H1 (cell line): ENCODE measurements around the gene PFDN4. TPM values are rescaled to one million over a fixed set of nuclear protein-coding genes. Genes with fewer than 3 reads are reported as not detected.

Experiments used
- CTCF ChIA-PET: fragments of 300-600 bp; sonication (Branson Sonifier 250); formaldehyde crosslinking; loops from one replicate; lab custom pipeline; 2021; ENCODE audit not compliant: partially characterized antibody; lab: Charles Lee
- POLR2A ChIA-PET: fragments of 300-600 bp; sonication (Branson Sonifier 250); formaldehyde crosslinking; loops from one replicate; lab custom pipeline; 2021; ENCODE audit warnings: inconsistent platforms; ENCODE audit not compliant: partially characterized antibody; lab: Charles Lee
- DNase-seq, 2 experiments: peaks; one replicate each; pipeline versions ENCODE4 v3.0.0 to v3.0.0-alpha.2; 2010 to 2022; ENCODE audit warnings: low spot score in 2 of 2, low read depth in 1 of 2, mixed read lengths in 1 of 2
- FAIRE-seq: peaks from 2 replicates; lab custom pipeline; 2011; peaks lifted over from hg19 to GRCh38; lab: Jason Lieb, UNC
- H2AFZ ChIP-seq: 2 replicates; pipeline ENCODE4 v1.8.1; 2012; ENCODE audit warnings: low read length, inconsistent platforms
- H2AK5ac ChIP-seq: 2 replicates; pipeline ENCODE4 v1.6.1; 2013; ENCODE audit warnings: low read depth, low read length
- H2BK120ac ChIP-seq: replicated peaks from 2 replicates; pipeline ENCODE3; 2013; ENCODE audit warnings: low read depth, low read length, inconsistent platforms
- H2BK12ac ChIP-seq: 2 replicates; pipeline ENCODE4 v1.6.1; 2013; ENCODE audit warnings: low read depth, low read length
- H2BK15ac ChIP-seq: 2 replicates; pipeline ENCODE4 v1.6.1; 2013; ENCODE audit warnings: low read length
- H2BK20ac ChIP-seq: 2 replicates; pipeline ENCODE4 v1.6.1; 2013; ENCODE audit warnings: low read length
- H2BK5ac ChIP-seq: 2 replicates; pipeline ENCODE4 v1.6.1; 2013; ENCODE audit warnings: low read depth, low read length
- H3K14ac ChIP-seq: 2 replicates; pipeline ENCODE4 v1.6.1; 2013; ENCODE audit warnings: inconsistent platforms; ENCODE audit not compliant: insufficient read length
- H3K18ac ChIP-seq: 2 replicates; pipeline ENCODE4 v1.6.1; 2013; ENCODE audit warnings: low read length; ENCODE audit errors: extremely low read depth
- H3K23ac ChIP-seq: 2 replicates; pipeline ENCODE4 v1.6.1; 2013; ENCODE audit warnings: inconsistent platforms; ENCODE audit not compliant: insufficient read length
- H3K23me2 ChIP-seq: 2 replicates; pipeline ENCODE4 v1.6.1; 2013; ENCODE audit warnings: low read depth, low read length
- H3K27ac ChIP-seq: 2 replicates; pipeline ENCODE4 v1.6.1; 2011; ENCODE audit warnings: low read depth, low read length, inconsistent platforms
- H3K27me3 ChIP-seq, 4 experiments: replicated peaks in 1 of 4; 1 replicate in 1 of 4; 2 replicates in 3 of 4; pipeline versions ENCODE4 v1.6.1 to v1.8.1; 2011 to 2013; ENCODE audit warnings: low read length in 3 of 4, mild to moderate bottlenecking in 3 of 4, inconsistent platforms in 2 of 4, mixed read lengths in 2 of 4, moderate library complexity in 1 of 4; ENCODE audit not compliant: control insufficient read depth in 3 of 4, insufficient read depth in 3 of 4; ENCODE audit errors: extremely low read depth in 1 of 4
- H3K36me3 ChIP-seq, 4 experiments: 2 replicates each; pipeline versions ENCODE4 v1.6.1 to v1.8.1; 2011 to 2013; ENCODE audit warnings: mild to moderate bottlenecking in 4 of 4, low read length in 3 of 4, moderate library complexity in 2 of 4, control low read depth in 1 of 4, inconsistent platforms in 1 of 4; ENCODE audit not compliant: insufficient read depth in 4 of 4, control insufficient read depth in 2 of 4
- H3K4ac ChIP-seq: replicated peaks from 2 replicates; pipeline ENCODE3; 2013; ENCODE audit warnings: low read length, low read depth, mixed read lengths, inconsistent platforms; ENCODE audit not compliant: insufficient read length
- H3K4me1 ChIP-seq, 4 experiments: replicated peaks in 1 of 4; 1 replicate in 1 of 4; 2 replicates in 3 of 4; pipeline versions ENCODE4 v1.6.1 to v1.8.1; 2011 to 2013; ENCODE audit warnings: low read length in 3 of 4, inconsistent platforms in 2 of 4, mixed read lengths in 1 of 4; ENCODE audit not compliant: insufficient read depth in 4 of 4, control insufficient read depth in 3 of 4
- H3K4me2 ChIP-seq, 2 experiments: 2 replicates each; pipeline versions ENCODE4 v1.6.1 to v1.8.1; 2011 to 2013; ENCODE audit warnings: low read depth in 2 of 2, low read length in 2 of 2, control low read depth in 1 of 2, inconsistent platforms in 1 of 2, mild to moderate bottlenecking in 1 of 2; ENCODE audit not compliant: insufficient read depth in 1 of 2
- H3K4me3 ChIP-seq, 4 experiments: fragments of 200-600, 300-600 bp in 1 of 4; sonication (generic), shearing (Covaris generic), sonication (Bioruptor Twin) in 1 of 4; 2 replicates each; pipeline versions ENCODE4 v1.5.1 to v1.8.1; 2011 to 2016; ENCODE audit warnings: low read length in 4 of 4, low read depth in 3 of 4, control low read depth in 2 of 4, inconsistent platforms in 2 of 4, mild to moderate bottlenecking in 2 of 4, mixed read lengths in 1 of 4, moderate library complexity in 1 of 4; ENCODE audit not compliant: insufficient read depth in 2 of 4; ENCODE audit errors: extremely low read depth in 1 of 4
- H3K56ac ChIP-seq: replicated peaks from 2 replicates; pipeline ENCODE3; 2013; ENCODE audit warnings: low read depth, mild to moderate bottlenecking, mixed read lengths, low read length, inconsistent platforms; ENCODE audit not compliant: insufficient read length
- H3K79me1 ChIP-seq: 2 replicates; pipeline ENCODE4 v1.6.1; 2013; ENCODE audit warnings: low read depth, low read length, control low read depth
- H3K79me2 ChIP-seq, 2 experiments: 2 replicates each; pipeline versions ENCODE4 v1.6.1 to v1.8.1; 2012 to 2013; ENCODE audit warnings: low read length in 2 of 2, mild to moderate bottlenecking in 2 of 2, inconsistent platforms in 1 of 2; ENCODE audit not compliant: insufficient read depth in 2 of 2, control insufficient read depth in 1 of 2
- H3K9ac ChIP-seq, 4 experiments: replicated peaks in 1 of 4; 1 replicate in 1 of 4; 2 replicates in 3 of 4; pipeline versions ENCODE4 v1.6.1 to v1.8.1; 2011 to 2013; ENCODE audit warnings: low read depth in 3 of 4, low read length in 3 of 4, control low read depth in 2 of 4, mild to moderate bottlenecking in 2 of 4, moderate library complexity in 2 of 4, inconsistent platforms in 1 of 4; ENCODE audit errors: extremely low read depth in 1 of 4
- H3K9me3 ChIP-seq, 2 experiments: 2 replicates each; pipeline versions ENCODE4 v1.6.1 to v1.8.1; 2012 to 2013; ENCODE audit warnings: mild to moderate bottlenecking in 2 of 2, moderate library complexity in 2 of 2, control low read depth in 1 of 2, inconsistent platforms in 1 of 2, low read depth in 1 of 2, low read length in 1 of 2, mixed read lengths in 1 of 2; ENCODE audit not compliant: insufficient read depth in 2 of 2
- H4K20me1 ChIP-seq, 2 experiments: replicated peaks in 1 of 2; 2 replicates each; pipeline versions ENCODE3 to v1.8.1; 2011 to 2013; ENCODE audit warnings: inconsistent platforms in 2 of 2, low read length in 2 of 2, mild to moderate bottlenecking in 1 of 2; ENCODE audit not compliant: insufficient read depth in 2 of 2, control insufficient read depth in 1 of 2
- H4K5ac ChIP-seq: 2 replicates; pipeline ENCODE4 v1.6.1; 2013; ENCODE audit warnings: low read length, low read depth, mixed read lengths, inconsistent platforms; ENCODE audit not compliant: insufficient read length
- H4K8ac ChIP-seq: 2 replicates; pipeline ENCODE4 v1.8.0; 2013; ENCODE audit warnings: mild to moderate bottlenecking, moderate library complexity, low read length, inconsistent platforms; ENCODE audit not compliant: insufficient read depth; ENCODE audit errors: extremely low read depth
- H4K91ac ChIP-seq: replicated peaks from 2 replicates; pipeline ENCODE3; 2013; ENCODE audit warnings: low read length, mixed read lengths, inconsistent platforms; ENCODE audit not compliant: insufficient read length
- GTF2F1 ChIP-seq: IDR thresholded peaks from 2 replicates; pipeline ENCODE4 v1.6.1; 2012; ENCODE audit warnings: low read depth, low read length, improper control_type of control experiment, borderline replicate concordance
- WGBS, 2 experiments: shearing (Covaris generic) in 1 of 2; methylation state at CpG; one replicate each; pipeline versions ENCODE4 v1.1.6 to v1.1.7; 2013 to 2015; ENCODE audit warnings: low lambda C conversion rate in 2 of 2, mixed read lengths in 2 of 2, inconsistent platforms in 1 of 2, low coverage in 1 of 2, missing lambda C conversion rate in 1 of 2; ENCODE audit not compliant: insufficient replicate concordance in 2 of 2, insufficient coverage in 1 of 2, insufficient read length in 1 of 2; ENCODE audit errors: extremely low coverage in 1 of 2, missing lambda C conversion rate in 1 of 2; 5-methylcytosine and 5-hydroxymethylcytosine counted together
- polyA plus RNA-seq, 7 experiments: library from polyadenylated mRNA; depleted of rRNA in 3 of 7; stranded (reverse) in 5 of 7; unstranded in 2 of 7; fragments of >200 nt in 5 of 7; fragments of 200-250 nt in 2 of 7; gene quantifications; 1 replicate in 5 of 7; 2 replicates in 1 of 7; 4 replicates in 1 of 7; pipeline versions ENCODE4 v1.2.1 to v1.2.3, GENCODE V29; 2011 to 2013; ENCODE audit warnings: missing spikeins in 2 of 7, mixed read lengths in 2 of 7
- total RNA-seq: library from RNA; stranded (reverse); fragmentation: NEBNext Ultra II Directional; extraction: Animal tissue kit (Norgen Biotek cat#: 25700); gene quantifications from 2 replicates; pipeline ENCODE4 v1.2.1, GENCODE V29; 2021
- TF ChIP-seq, protein P1 (sequence below): IDR thresholded peaks from 2 replicates; pipeline ENCODE4 v1.6.1; 2011; ENCODE audit warnings: low read depth, mild to moderate bottlenecking, low read length; ENCODE audit not compliant: insufficient read depth

The PFDN4 gene
- total and polyA plus RNA-seq, 2 of the 8 experiments (the other 6 are each of a cell fraction or from before 2014, with no cell fraction given), result 41.9 to 96.8 TPM

DNA sequence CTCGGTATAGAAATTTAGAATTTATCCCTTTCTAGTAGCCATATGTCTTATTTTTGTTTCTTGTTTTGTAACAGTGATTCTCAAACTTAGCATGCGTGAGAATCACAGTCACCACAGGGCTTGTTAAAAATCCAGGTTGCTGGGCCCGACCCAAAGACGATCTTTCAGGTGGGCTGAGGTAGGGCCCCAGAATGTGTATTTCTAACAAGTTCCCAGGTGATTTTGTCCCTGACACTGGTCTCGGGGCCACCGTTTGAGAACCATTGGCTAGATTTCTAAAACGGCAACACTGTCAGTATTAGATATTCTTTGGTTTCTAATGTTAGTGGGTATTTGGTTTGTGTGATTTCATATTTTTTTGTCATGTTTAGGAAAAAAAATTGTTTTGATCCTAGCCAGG, 9.9 kb downstream of the PFDN4 start:
- ChIA-PET CTCF (interaction anchor here (3.3 kb wide), 1 partner anchor 429 kb away, joined by 27 read pairs; no protein-coding TSS in a partner anchor), POLR2A (no interaction called here)
- Histone ChIP-seq H3K36me3 (peaks cover 3 to 47% (median 17%) of the 10 kb centered on the region in 4 experiments), H2AK5ac (no peak overlapping the region), H3K18ac (no peak overlapping the region), H2BK15ac (no peak overlapping the region), H3K4me2 (no peak overlapping the region), H3K56ac (no peak overlapping the region), H2AFZ (no peak overlapping the region), H3K9me3 (no peaks in the 10 kb centered on the region), H4K20me1 (peaks cover 0 to 6% of the 10 kb centered on the region in 2 experiments), H3K14ac (no peak overlapping the region), H2BK5ac (no peak overlapping the region), H3K4ac (no peak overlapping the region), H3K27me3 (no peaks in the 10 kb centered on the region), H2BK12ac (no peak overlapping the region), H3K27ac (no peak overlapping the region), H4K5ac (no peak overlapping the region), H3K23ac (no peak overlapping the region), H3K4me3 (no peak overlapping the region), H3K9ac (no peak overlapping the region), H3K79me1 (peaks cover 3% of the 10 kb centered on the region; the same call in 1 of the 2 replicates), H3K79me2 (peaks cover 4 to 34% of the 10 kb centered on the region in 2 experiments; a peak in 3 of 4 replicates), H4K8ac (no peak overlapping the region), H3K4me1 (peaks cover 0 to 9% (median 8%) of the 10 kb centered on the region in 4 experiments; a peak in 5 of 7 replicates), H4K91ac (no peak overlapping the region), H2BK20ac (no peak overlapping the region), H3K23me2 (no peaks in the 10 kb centered on the region), H2BK120ac (no peak overlapping the region)
- WGBS, 2 experiments, result 93% methylated on average over 7 of the region's 7 CpGs; no CpG with 5 or more reads in 1 of the 2 experiments
- TF ChIP-seq, protein P1, sequence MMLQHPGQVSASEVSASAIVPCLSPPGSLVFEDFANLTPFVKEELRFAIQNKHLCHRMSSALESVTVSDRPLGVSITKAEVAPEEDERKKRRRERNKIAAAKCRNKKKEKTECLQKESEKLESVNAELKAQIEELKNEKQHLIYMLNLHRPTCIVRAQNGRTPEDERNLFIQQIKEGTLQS, result peak; percentile 66; the same call in 1 of the 2 replicates
- TF ChIP-seq GTF2F1, result no peak
- no peak for FAIRE-seq
- no peak for DNase-seq
